Ovary (tissue), 9 donors: ENCODE data around the gene CRADD. TPM values are rescaled to one million over a fixed set of nuclear protein-coding genes. Genes with fewer than 3 reads are reported as not detected.

Experiments used
- DNase-seq, 5 donors: peaks; one replicate each; pipeline ENCODE4 v3.0.0-alpha.2; 2019 to 2020
- H3K27ac ChIP-seq, 2 donors: fragments of 200-600 bp; one replicate each; pipeline versions ENCODE4 v1.5.1 to v1.8.0; 2019 to 2022
- H3K27me3 ChIP-seq: fragments of 200-600 bp; one replicate; pipeline ENCODE4 v1.8.0; 2022
- H3K36me3 ChIP-seq: fragments of 200-600 bp; sonication (generic); one replicate; pipeline ENCODE4 v1.5.1; 2019
- H3K4me1 ChIP-seq: one replicate; pipeline ENCODE4 v1.8.1; 2013; ENCODE audit warnings: mild to moderate bottlenecking, moderate library complexity; ENCODE audit not compliant: insufficient read depth
- H3K4me3 ChIP-seq: fragments of 200-600 bp; sonication (generic); one replicate; pipeline ENCODE4 v1.5.1; 2017
- H3K9me3 ChIP-seq, 2 donors: fragments of 200-600 bp in 1 of 2; sonication (generic) in 1 of 2; one replicate each; pipeline versions ENCODE4 v1.5.1 to v1.8.1; 2013 to 2019; ENCODE audit warnings: mild to moderate bottlenecking in 1 of 2, moderate library complexity in 1 of 2
- CTCF ChIP-seq, 3 donors: fragments of 450-650 bp in 2 of 3; fragments of 200-600 bp in 1 of 3; IDR thresholded peaks; one replicate each; pipeline versions ENCODE4 v1.5.1 to v1.8.0; 2016 to 2022; ENCODE audit warnings: antibody characterized with exemption in 3 of 3, mild to moderate bottlenecking in 1 of 3
- EP300 ChIP-seq: sonication (generic); formaldehyde crosslinking; IDR thresholded peaks from one replicate; pipeline ENCODE4 v1.6.1; 2017; ENCODE audit warnings: antibody characterized with exemption
- POLR2A ChIP-seq: fragments of 450-650 bp; IDR thresholded peaks from one replicate; pipeline ENCODE4 v1.6.1; 2017; ENCODE audit warnings: antibody characterized with exemption, mild to moderate bottlenecking, moderate library complexity
- WGBS, 3 donors: extraction: QIAGEN DNeasy Blood & Tissue Kit in 1 of 3; methylation state at CpG; one replicate each; pipeline versions ENCODE4 v1.1.5 to v1.1.7; 2013 to 2017; 5-methylcytosine and 5-hydroxymethylcytosine counted together
- intact Hi-C, 4 donors: fragments of 100-400 bp; cut with DNase I; formaldehyde crosslinking; loops; one replicate each; pipeline versions ENCODE4 v1.11.0 to v1.15.1; 2022 to 2023
- polyA plus RNA-seq, 2 donors: library from polyadenylated mRNA; stranded (reverse); fragments of 200-250 nt in 1 of 2; fragments of 350-450 nt in 1 of 2; fragmentation: Illumina TruSeq in 1 of 2; extraction: RNeasy Lipid Tissue Mini Kit (QIAGEN cat#74804) in 1 of 2; gene quantifications; one replicate each; pipeline ENCODE4 v1.2.3, GENCODE V29; 2013 to 2014
- total RNA-seq, 7 donors: library from RNA; depleted of rRNA in 2 of 7; stranded (reverse); fragments of >200 nt in 2 of 7; fragmentation: NEBNext Ultra II Directional in 3 of 7; extraction: Animal tissue kit (Norgen Biotek cat#: 25700) in 3 of 7; gene quantifications; one replicate each; pipeline versions ENCODE4 v1.1.0 to v1.2.4, GENCODE V29; 2016 to 2023
- donor health status: DM: no; HTN: no; CAD: no; lungs with moderate emphysema.
- donor health status: DM: no; HTN: no; CAD: no.
- donor health status: Bipolar disorder and iron deficiency.
- donor health status: DM: yes; HTN: yes; CAD: no.
- donor health status: DM: no; HTN: no; CAD: no.
- donor health status: DM: yes; HTN: yes; CAD: no.

Gene CRADD
- total and polyA plus RNA-seq, 9 donors = 11.4 to 67.8 (median 16.9) TPM

- no peak for DNase-seq
- H3K4me3 ChIP-seq = no peak overlapping the region
- no peak for TF ChIP-seq EP300
- no peak for TF ChIP-seq POLR2A
- no peak for TF ChIP-seq CTCF (IDR thresholded peaks at IDR 0.05)
- no peaks in the 10 kb centered on the region for H3K4me1 ChIP-seq
- H3K36me3 ChIP-seq = no peaks in the 10 kb centered on the region
- intact Hi-C loops = no loop called here
- no peak overlapping the region for H3K27ac ChIP-seq
- WGBS, 3 donors = 74 to 77% (median 75%) methylated on average over 18 of the region's 18 CpGs
- H3K27me3 ChIP-seq = no peaks in the 10 kb centered on the region
- no peaks in the 10 kb centered on the region for H3K9me3 ChIP-seq
Observed at GRCh38 chr12:93886533-93887511, 209.6 kb downstream of the CRADD start.

- Histone ChIP-seq H3K36me3 (no peaks in the 10 kb centered on the region), H3K4me1 (peaks cover 7% of the 10 kb centered on the region), H3K4me3 (no peak overlapping the region), H3K9me3 (no peaks in the 10 kb centered on the region), H3K27me3 (no peaks in the 10 kb centered on the region), H3K27ac (no peak overlapping the region)
- WGBS, 3 donors = 90 to 93% (median 92%) methylated on average over 3 of the region's 3 CpGs
- intact Hi-C loops = no loop called here
- no peak for DNase-seq
- no peak for TF ChIP-seq CTCF (IDR thresholded peaks at IDR 0.05)
Observed at GRCh38 chr12:93888964-93889363, 211.8 kb downstream of the CRADD start.

GRCh38 chr12:93889516-93890212 is 212.5 kb downstream of the CRADD start:
- no peak overlapping the region for H3K27ac ChIP-seq
- DNase-seq = no peak
- H3K4me3 ChIP-seq = no peak overlapping the region
- intact Hi-C loops = no loop called here
- H3K27me3 ChIP-seq = no peaks in the 10 kb centered on the region
- peaks cover 12% of the 10 kb centered on the region for H3K4me1 ChIP-seq
- 86 to 90% (median 89%) methylated on average over 9 of the region's 9 CpGs for WGBS, 3 donors
- H3K9me3 ChIP-seq = no peaks in the 10 kb centered on the region
- TF ChIP-seq POLR2A (no peak), EP300 (no peak), CTCF (IDR thresholded peaks at IDR 0.05) (no peak)
- H3K36me3 ChIP-seq = no peaks in the 10 kb centered on the region

GRCh38 chr12:93892423-93893268 is 215.5 kb downstream of the CRADD start:
- Histone ChIP-seq H3K27me3 (no peaks in the 10 kb centered on the region), H3K4me3 (no peak overlapping the region), H3K27ac (no peak overlapping the region), H3K4me1 (peaks cover 15% of the 10 kb centered on the region), H3K36me3 (no peaks in the 10 kb centered on the region), H3K9me3 (no peaks in the 10 kb centered on the region)
- TF ChIP-seq CTCF (IDR thresholded peaks at IDR 0.05) = no peak
- TF ChIP-seq POLR2A = no peak
- TF ChIP-seq EP300 = no peak
- WGBS, 3 donors = 25 to 43% (median 35%) methylated on average over 14 of the region's 14 CpGs
- intact Hi-C loops = no loop called here
- peak in 2 of 5 donors; percentile 29 to 46 for DNase-seq
